ENCODE measurements around the gene DHH.

GRCh38 chr12:49055092-49055491, 39.5 kb downstream of the DHH start:
- TF ChIP-seq, protein P1, sequence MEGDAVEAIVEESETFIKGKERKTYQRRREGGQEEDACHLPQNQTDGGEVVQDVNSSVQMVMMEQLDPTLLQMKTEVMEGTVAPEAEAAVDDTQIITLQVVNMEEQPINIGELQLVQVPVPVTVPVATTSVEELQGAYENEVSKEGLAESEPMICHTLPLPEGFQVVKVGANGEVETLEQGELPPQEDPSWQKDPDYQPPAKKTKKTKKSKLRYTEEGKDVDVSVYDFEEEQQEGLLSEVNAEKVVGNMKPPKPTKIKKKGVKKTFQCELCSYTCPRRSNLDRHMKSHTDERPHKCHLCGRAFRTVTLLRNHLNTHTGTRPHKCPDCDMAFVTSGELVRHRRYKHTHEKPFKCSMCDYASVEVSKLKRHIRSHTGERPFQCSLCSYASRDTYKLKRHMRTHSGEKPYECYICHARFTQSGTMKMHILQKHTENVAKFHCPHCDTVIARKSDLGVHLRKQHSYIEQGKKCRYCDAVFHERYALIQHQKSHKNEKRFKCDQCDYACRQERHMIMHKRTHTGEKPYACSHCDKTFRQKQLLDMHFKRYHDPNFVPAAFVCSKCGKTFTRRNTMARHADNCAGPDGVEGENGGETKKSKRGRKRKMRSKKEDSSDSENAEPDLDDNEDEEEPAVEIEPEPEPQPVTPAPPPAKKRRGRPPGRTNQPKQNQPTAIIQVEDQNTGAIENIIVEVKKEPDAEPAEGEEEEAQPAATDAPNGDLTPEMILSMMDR (conservative IDR thresholded peaks at IDR 0.05): no peak
- TF ChIP-seq ZFX (IDR thresholded peaks at IDR 0.05): no peak
